ENCODE measurements around the gene RECQL5. TPM values are rescaled to one million over a fixed set of nuclear protein-coding genes. Genes with fewer than 3 reads are reported as not detected.

Gene RECQL5
- total and polyA plus RNA-seq, 2 of the 8 experiments (the other 6 are each of a cell fraction or from before 2014, with no cell fraction given) = 15.1 to 41.1 TPM

- ChIA-PET CTCF (ENCODE audit: partially characterized antibody) (interaction anchor here (1.0 to 59.2 kb wide), 5 partner anchors 18 to 405 kb away, joined by 3 to 2200 read pairs (median 65); partner anchors contain the start of genes CDK3, RECQL5, SAP30BP and SMIM5), POLR2A (ENCODE audit: partially characterized antibody) (interaction anchor here (0.7 kb wide), 1 partner anchor 92 kb away, joined by 3 read pairs; no protein-coding TSS in a partner anchor)
- Histone ChIP-seq H3K4me1 (replicated peaks in 1 of 4; ENCODE audit: control insufficient read depth in 3 of 4, insufficient read depth in 4 of 4, low read length in 3 of 4) (no peaks in the 10 kb centered on the region), H3K79me2 (ENCODE audit: control insufficient read depth in 1 of 2, insufficient read depth in 2 of 2, low read length in 2 of 2) (no peaks in the 10 kb centered on the region), H3K4me3 (ENCODE audit: extremely low read depth in 1 of 4, insufficient read depth in 2 of 4, low read depth in 3 of 4, low read length in 4 of 4) (no peak overlapping the region), H3K27ac (ENCODE audit: low read depth, low read length) (no peak overlapping the region), H3K23ac (ENCODE audit: insufficient read length) (no peak overlapping the region), H4K8ac (ENCODE audit: extremely low read depth, insufficient read depth, low read length) (peak overlapping the region; percentile 51), H2BK5ac (ENCODE audit: low read depth, low read length) (no peak overlapping the region), H3K27me3 (replicated peaks in 1 of 4; ENCODE audit: control insufficient read depth in 3 of 4, extremely low read depth in 1 of 4, insufficient read depth in 3 of 4, low read length in 3 of 4) (no peaks in the 10 kb centered on the region; a peak in 1 of 7 replicates), H3K36me3 (ENCODE audit: control insufficient read depth in 2 of 4, insufficient read depth in 4 of 4, low read length in 3 of 4) (no peaks in the 10 kb centered on the region), H3K14ac (ENCODE audit: insufficient read length) (no peak overlapping the region), H4K5ac (ENCODE audit: insufficient read length, low read depth, low read length) (no peak overlapping the region), H2BK120ac (replicated peaks; ENCODE audit: low read depth, low read length) (no peak overlapping the region), H3K79me1 (ENCODE audit: low read depth, low read length) (no peaks in the 10 kb centered on the region), H2BK15ac (ENCODE audit: low read length) (no peak overlapping the region), H3K56ac (replicated peaks; ENCODE audit: insufficient read length, low read depth, low read length) (no peak overlapping the region), H4K20me1 (replicated peaks in 1 of 2; ENCODE audit: control insufficient read depth in 1 of 2, insufficient read depth in 2 of 2, low read length in 2 of 2) (peaks cover 0 to 2% of the 10 kb centered on the region in 2 experiments), H2AK5ac (ENCODE audit: low read depth, low read length) (no peak overlapping the region), H2BK12ac (ENCODE audit: low read depth, low read length) (no peak overlapping the region), H3K18ac (ENCODE audit: extremely low read depth, low read length) (no peak overlapping the region), H3K23me2 (ENCODE audit: low read depth, low read length) (no peaks in the 10 kb centered on the region), H3K9ac (replicated peaks in 1 of 4; ENCODE audit: extremely low read depth in 1 of 4, low read depth in 3 of 4, low read length in 3 of 4) (no peak overlapping the region), H4K91ac (replicated peaks; ENCODE audit: insufficient read length, low read length) (no peak overlapping the region), H3K4me2 (ENCODE audit: insufficient read depth in 1 of 2, low read depth in 2 of 2, low read length in 2 of 2) (no peak overlapping the region), H2BK20ac (ENCODE audit: low read length) (no peak overlapping the region), H3K4ac (replicated peaks; ENCODE audit: insufficient read length, low read depth, low read length) (no peak overlapping the region), H3K9me3 (ENCODE audit: insufficient read depth in 2 of 2, low read depth in 1 of 2, low read length in 1 of 2) (no peaks in the 10 kb centered on the region), H2AFZ (ENCODE audit: low read length) (no peak overlapping the region)
- 73% methylated on average over 13 of the region's 13 CpGs; no CpG with 5 or more reads in 1 of the 2 experiments for WGBS, 2 experiments (ENCODE audit: extremely low coverage in 1 of 2, insufficient coverage in 1 of 2, insufficient read length in 1 of 2, insufficient replicate concordance in 2 of 2, low coverage in 1 of 2, low lambda C conversion rate in 2 of 2, missing lambda C conversion rate in 1 of 2)
- DNase-seq (ENCODE audit: low read depth in 1 of 2, low spot score in 2 of 2) (no peak), FAIRE-seq (no peak)
- TF ChIP-seq NRF1 (IDR thresholded peaks at IDR 0.05; ENCODE audit: low read depth, low read length) (no peak), MAFK (IDR thresholded peaks at IDR 0.05; ENCODE audit: low read depth, low read length) (no peak), ASH2L (IDR thresholded peaks at IDR 0.05; ENCODE audit: low read length) (no peak), EGR1 (IDR thresholded peaks at IDR 0.05; ENCODE audit: borderline replicate concordance, low read depth, low read length) (no peak), CTCF (IDR thresholded peaks at IDR 0.05; ENCODE audit: control extremely low read depth in 1 of 3, insufficient read depth in 1 of 3, low read depth in 1 of 3, low read length in 3 of 3) (no peak), FOSL1 (IDR thresholded peaks at IDR 0.05; ENCODE audit: insufficient read depth, low read depth, low read length) (no peak), SIRT6 (IDR thresholded peaks at IDR 0.05; ENCODE audit: low read length) (no peak), POU5F1 (IDR thresholded peaks at IDR 0.05; ENCODE audit: low read depth, low read length) (no peak)
These were observed 71.6 kb downstream of the RECQL5 start for GRCh38 chr17:75595284-75595919.

Measured in H1 (cell line).